ENCODE measurements around the gene NRXN3. TPM values are rescaled to one million over a fixed set of nuclear protein-coding genes. Genes with fewer than 3 reads are reported as not detected.

NRXN3 gene
- total RNA-seq, 1 donor, result 2.5 TPM

DNA sequence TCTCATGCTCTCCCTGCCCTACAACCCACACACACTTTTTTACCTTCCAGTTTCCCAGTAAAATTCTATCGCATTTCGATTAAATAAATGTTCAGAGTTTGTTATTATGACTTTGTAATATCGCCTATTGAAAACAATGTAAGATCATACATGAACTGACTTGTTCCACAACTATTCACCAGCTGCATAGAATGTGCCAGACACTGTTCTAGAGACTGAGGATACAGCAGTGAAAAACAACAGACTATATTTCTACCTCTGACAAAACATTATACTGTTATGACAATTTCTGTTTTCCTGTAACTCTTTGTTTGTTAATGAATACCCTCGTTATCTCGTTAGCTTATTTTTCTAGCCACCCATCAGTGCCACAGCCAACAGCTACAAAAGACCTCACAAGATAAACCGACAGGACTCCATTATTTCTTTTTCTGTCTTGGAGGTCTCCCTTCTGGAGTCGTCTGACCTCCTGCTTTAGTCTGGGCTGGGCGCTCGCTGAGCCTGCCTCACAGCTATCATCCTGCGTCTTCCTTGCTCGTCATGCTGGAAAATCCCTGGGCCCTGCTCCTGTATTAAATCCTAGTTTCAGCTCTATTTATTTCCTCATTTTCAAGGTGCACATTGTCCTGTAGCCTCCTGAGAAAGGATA is 1542.3 kb downstream of the NRXN3 start:
- H4K20me1 ChIP-seq (ENCODE audit: insufficient read depth, low read length), result no peaks in the 10 kb centered on the region
- H3K9me3 ChIP-seq (ENCODE audit: low read depth, low read length), result no peaks in the 10 kb centered on the region
- H3K4me3 ChIP-seq (ENCODE audit: insufficient read depth, low read length), result no peak overlapping the region
- TF ChIP-seq, protein P1, sequence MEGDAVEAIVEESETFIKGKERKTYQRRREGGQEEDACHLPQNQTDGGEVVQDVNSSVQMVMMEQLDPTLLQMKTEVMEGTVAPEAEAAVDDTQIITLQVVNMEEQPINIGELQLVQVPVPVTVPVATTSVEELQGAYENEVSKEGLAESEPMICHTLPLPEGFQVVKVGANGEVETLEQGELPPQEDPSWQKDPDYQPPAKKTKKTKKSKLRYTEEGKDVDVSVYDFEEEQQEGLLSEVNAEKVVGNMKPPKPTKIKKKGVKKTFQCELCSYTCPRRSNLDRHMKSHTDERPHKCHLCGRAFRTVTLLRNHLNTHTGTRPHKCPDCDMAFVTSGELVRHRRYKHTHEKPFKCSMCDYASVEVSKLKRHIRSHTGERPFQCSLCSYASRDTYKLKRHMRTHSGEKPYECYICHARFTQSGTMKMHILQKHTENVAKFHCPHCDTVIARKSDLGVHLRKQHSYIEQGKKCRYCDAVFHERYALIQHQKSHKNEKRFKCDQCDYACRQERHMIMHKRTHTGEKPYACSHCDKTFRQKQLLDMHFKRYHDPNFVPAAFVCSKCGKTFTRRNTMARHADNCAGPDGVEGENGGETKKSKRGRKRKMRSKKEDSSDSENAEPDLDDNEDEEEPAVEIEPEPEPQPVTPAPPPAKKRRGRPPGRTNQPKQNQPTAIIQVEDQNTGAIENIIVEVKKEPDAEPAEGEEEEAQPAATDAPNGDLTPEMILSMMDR (IDR thresholded peaks at IDR 0.05; ENCODE audit: extremely low read depth, low read depth, low read length), result no peak
- no peak overlapping the region for H3K27ac ChIP-seq (ENCODE audit: low read depth, low read length)
- no peak for DNase-seq (ENCODE audit: insufficient read length, low spot score, missing footprints)
- no peaks in the 10 kb centered on the region for H3K4me1 ChIP-seq (ENCODE audit: insufficient read depth, low read length)
- H3K27me3 ChIP-seq (ENCODE audit: insufficient read depth, low read length), result no peaks in the 10 kb centered on the region
- no peaks in the 10 kb centered on the region for H3K36me3 ChIP-seq (ENCODE audit: insufficient read depth, low read length)
- H3K4me2 ChIP-seq (ENCODE audit: insufficient read depth, low read length), result no peak overlapping the region
- H2AFZ ChIP-seq (ENCODE audit: low read length), result no peak overlapping the region
- no peaks in the 10 kb centered on the region for H3K79me2 ChIP-seq (ENCODE audit: insufficient read depth, low read length)

DNA sequence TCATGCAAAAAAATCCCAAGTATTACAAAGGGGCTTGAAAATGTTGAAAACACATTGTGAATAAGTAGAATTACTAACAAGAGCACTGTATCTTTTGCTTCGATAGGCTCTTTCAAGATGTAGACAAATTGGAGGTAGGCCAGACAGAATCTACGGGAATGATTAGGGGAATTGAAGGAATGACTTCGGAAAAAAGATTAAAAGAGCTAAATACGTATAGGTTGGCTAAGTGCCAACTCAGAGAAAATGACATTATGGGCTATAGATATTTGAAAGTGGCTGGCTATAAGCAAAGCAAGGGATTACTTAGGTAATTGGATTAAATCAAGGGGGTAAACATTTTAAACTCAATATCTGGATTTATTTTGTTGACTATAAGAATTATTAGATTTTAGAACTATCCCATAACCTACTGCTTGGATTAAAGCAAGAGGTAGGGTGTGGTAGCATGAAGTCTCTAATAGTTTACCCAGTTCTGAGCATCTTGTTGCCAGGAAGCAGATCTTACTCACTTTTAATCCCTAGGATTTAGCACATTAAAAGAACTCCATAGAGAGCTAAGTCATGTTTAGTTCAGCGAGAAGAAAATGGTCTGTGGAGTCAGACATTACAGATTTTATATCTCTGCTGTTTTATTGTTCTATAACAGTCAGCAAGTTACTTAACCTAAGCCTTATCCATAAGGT is 1551.4 kb downstream of the NRXN3 start:
- no peaks in the 10 kb centered on the region for H3K4me1 ChIP-seq (ENCODE audit: insufficient read depth, low read length)
- DNase-seq (ENCODE audit: insufficient read length, low spot score, missing footprints), result no peak
- no peaks in the 10 kb centered on the region for H3K79me2 ChIP-seq (ENCODE audit: insufficient read depth, low read length)
- H3K9me3 ChIP-seq (ENCODE audit: low read depth, low read length), result no peaks in the 10 kb centered on the region
- no peak overlapping the region for H3K27ac ChIP-seq (ENCODE audit: low read depth, low read length)
- H3K36me3 ChIP-seq (ENCODE audit: insufficient read depth, low read length), result no peaks in the 10 kb centered on the region
- TF ChIP-seq, protein P1 (IDR thresholded peaks at IDR 0.05; ENCODE audit: extremely low read depth, low read depth, low read length), result no peak
- H2AFZ ChIP-seq (ENCODE audit: low read length), result no peak overlapping the region
- no peak overlapping the region for H3K4me3 ChIP-seq (ENCODE audit: insufficient read depth, low read length)
- no peaks in the 10 kb centered on the region for H3K27me3 ChIP-seq (ENCODE audit: insufficient read depth, low read length)
- no peak overlapping the region for H3K4me2 ChIP-seq (ENCODE audit: insufficient read depth, low read length)
- H4K20me1 ChIP-seq (ENCODE audit: insufficient read depth, low read length), result no peaks in the 10 kb centered on the region

DNA sequence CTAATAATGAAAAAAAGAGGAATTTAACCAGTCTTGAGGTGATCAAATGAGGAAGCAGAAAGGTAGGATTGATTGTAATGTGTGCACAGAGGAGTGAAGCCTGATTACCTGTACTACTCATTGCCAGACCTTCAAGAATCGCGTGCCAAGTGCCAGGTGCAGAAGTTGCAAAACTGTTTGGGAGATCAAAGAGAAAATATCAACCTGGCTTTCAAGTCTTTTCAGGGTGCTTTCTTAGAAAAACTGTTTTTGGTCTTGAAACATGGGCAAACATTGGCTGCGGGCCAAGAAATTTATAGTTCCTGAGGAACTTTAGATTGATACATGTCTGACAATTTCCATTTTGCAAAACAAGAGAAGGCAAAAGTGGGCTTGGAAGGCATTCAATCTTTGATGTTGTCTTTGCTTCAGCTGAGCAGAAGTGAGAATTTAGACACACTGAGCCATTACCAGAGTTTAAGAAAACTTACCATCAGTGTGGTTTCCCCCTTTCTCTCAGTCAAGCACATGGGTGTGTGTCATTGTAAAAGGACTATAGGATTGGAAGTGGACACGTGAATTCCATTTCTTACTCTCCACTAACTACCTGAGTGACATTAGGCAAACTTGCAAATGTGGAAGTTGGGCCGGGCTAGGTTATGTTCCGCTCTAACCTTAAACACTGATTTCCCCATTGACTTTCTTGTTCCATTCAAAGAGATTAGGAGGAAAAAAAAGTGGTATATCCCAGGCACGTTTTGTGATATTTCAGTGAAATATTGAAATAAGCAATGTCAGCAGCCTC is 1555.0 kb downstream of the NRXN3 start:
- Histone ChIP-seq H3K27me3 (ENCODE audit: insufficient read depth, low read length) (no peaks in the 10 kb centered on the region), H4K20me1 (ENCODE audit: insufficient read depth, low read length) (no peaks in the 10 kb centered on the region), H3K9me3 (ENCODE audit: low read depth, low read length) (no peaks in the 10 kb centered on the region), H3K79me2 (ENCODE audit: insufficient read depth, low read length) (no peaks in the 10 kb centered on the region), H2AFZ (ENCODE audit: low read length) (no peak overlapping the region), H3K27ac (ENCODE audit: low read depth, low read length) (no peak overlapping the region), H3K4me1 (ENCODE audit: insufficient read depth, low read length) (no peaks in the 10 kb centered on the region), H3K36me3 (ENCODE audit: insufficient read depth, low read length) (no peaks in the 10 kb centered on the region), H3K4me3 (ENCODE audit: insufficient read depth, low read length) (no peak overlapping the region), H3K4me2 (ENCODE audit: insufficient read depth, low read length) (no peak overlapping the region)
- no peak for DNase-seq (ENCODE audit: insufficient read length, low spot score, missing footprints)
- TF ChIP-seq, protein P1 (IDR thresholded peaks at IDR 0.05; ENCODE audit: extremely low read depth, low read depth, low read length), result no peak

DNA sequence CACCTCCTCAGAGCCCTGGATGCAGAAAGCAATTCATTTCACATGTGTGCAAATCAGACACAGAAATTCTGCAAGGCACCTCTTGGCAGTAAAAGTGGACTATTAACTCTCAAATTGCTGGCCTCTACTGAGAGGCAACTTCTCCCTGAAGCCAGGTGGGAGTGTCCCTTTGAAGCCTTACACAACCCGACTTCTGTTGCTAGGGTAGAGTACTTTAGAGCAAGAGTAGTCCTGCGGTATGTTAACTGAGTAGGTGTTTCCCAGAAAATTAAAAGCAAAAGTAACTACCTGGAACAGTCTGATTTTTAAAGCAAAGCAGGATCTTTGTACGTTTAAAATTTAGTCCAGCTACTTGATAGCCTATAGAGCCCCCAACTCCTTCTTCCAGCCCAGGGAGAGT is 1557.7 kb downstream of the NRXN3 start:
- H3K36me3 ChIP-seq (ENCODE audit: insufficient read depth, low read length), result no peaks in the 10 kb centered on the region
- H3K79me2 ChIP-seq (ENCODE audit: insufficient read depth, low read length), result no peaks in the 10 kb centered on the region
- H3K27ac ChIP-seq (ENCODE audit: low read depth, low read length), result no peak overlapping the region
- H3K9me3 ChIP-seq (ENCODE audit: low read depth, low read length), result no peaks in the 10 kb centered on the region
- no peaks in the 10 kb centered on the region for H3K4me1 ChIP-seq (ENCODE audit: insufficient read depth, low read length)
- DNase-seq (ENCODE audit: insufficient read length, low spot score, missing footprints), result no peak
- TF ChIP-seq, protein P1 (IDR thresholded peaks at IDR 0.05; ENCODE audit: extremely low read depth, low read depth, low read length), result no peak
- no peaks in the 10 kb centered on the region for H4K20me1 ChIP-seq (ENCODE audit: insufficient read depth, low read length)
- no peak overlapping the region for H3K4me3 ChIP-seq (ENCODE audit: insufficient read depth, low read length)
- no peak overlapping the region for H3K4me2 ChIP-seq (ENCODE audit: insufficient read depth, low read length)
- no peak overlapping the region for H2AFZ ChIP-seq (ENCODE audit: low read length)
- no peaks in the 10 kb centered on the region for H3K27me3 ChIP-seq (ENCODE audit: insufficient read depth, low read length)

Data from osteoblast (primary cell).